GM12864 (cell line): Measurements from ENCODE around the gene PPM1F.
"Not testable (repeated sequence)": the region's sequence is repeated elsewhere in the genome, so short reads cannot be mapped to it uniquely, and the experiment has no call there.

ENCODE experiments used
- DNase-seq: peaks from one replicate; pipeline ENCODE4 v3.0.0-alpha.2; 2011; ENCODE audit warnings: low read depth
- H3K4me3 ChIP-seq: 2 replicates; pipeline ENCODE4 v1.5.1; 2011; ENCODE audit warnings: mild to moderate bottlenecking, low read depth, low read length, control low read depth
- CTCF ChIP-seq: IDR thresholded peaks from 2 replicates; pipeline ENCODE4 v1.5.1; 2011; ENCODE audit warnings: low read depth, mild to moderate bottlenecking, moderate library complexity, low read length, control low read depth, inconsistent platforms; ENCODE audit errors: missing control alignments

Gene PPM1F

GRCh38 chr22:21918466-21919185 lies 34.0 kb downstream of the PPM1F start:
- no peak for TF ChIP-seq CTCF
- DNase-seq, result no peak
- H3K4me3 ChIP-seq, result no peak overlapping the region

- DNase-seq, result no peak
- no peak for TF ChIP-seq CTCF
Observed at GRCh38 chr22:21917959-21918261, 34.7 kb downstream of the PPM1F start.

GRCh38 chr22:21917181-21917958 lies 35.3 kb downstream of the PPM1F start:
- H3K4me3 ChIP-seq, result no peak overlapping the region
- TF ChIP-seq CTCF, result no peak
- DNase-seq, result no peak

More at GRCh38 chr22:21917959-21918261, 34.7 kb downstream of the PPM1F start:
- no peak overlapping the region for H3K4me3 ChIP-seq

- no peak for DNase-seq
- no peak for TF ChIP-seq CTCF
Observed at GRCh38 chr22:21916309-21916918, 36.2 kb downstream of the PPM1F start.

GRCh38 chr22:21915624-21916308 lies 36.9 kb downstream of the PPM1F start:
- no peak for TF ChIP-seq CTCF
- DNase-seq, result no peak
- H3K4me3 ChIP-seq, result no peak overlapping the region

More at GRCh38 chr22:21916309-21916918, 36.2 kb downstream of the PPM1F start:
- H3K4me3 ChIP-seq, result no peak overlapping the region

GRCh38 chr22:21914033-21914642 lies 38.5 kb downstream of the PPM1F start:
- not testable (repeated sequence) for DNase-seq, H3K4me3 ChIP-seq

GRCh38 chr22:21910367-21910766 lies 42.3 kb downstream of the PPM1F start:
- not testable (repeated sequence) for H3K4me3 ChIP-seq, DNase-seq
